GM13977 (cell line): Measurements from ENCODE around the gene NFX1.

Source experiments
- DNase-seq: peaks from one replicate; pipeline ENCODE4 v3.0.0; 2012; ENCODE audit warnings: low spot score
- in situ Hi-C: fragments of 300-500 bp; cut with MboI; formaldehyde crosslinking; loops from one replicate; pipeline ENCODE4 v1.12.0; 2022; ENCODE audit warnings: low sequenced_read_pairs, low pct_unique_long_range_greater_than_20kb, mixed read lengths, inconsistent platforms; ENCODE audit not compliant: unreplicated experiment
- TF ChIP-seq, protein P1 (sequence below): IDR thresholded peaks from 2 replicates; pipeline ENCODE4 v1.5.1; 2012; ENCODE audit warnings: mild to moderate bottlenecking, control low read depth; ENCODE audit not compliant: insufficient read depth; ENCODE audit errors: extremely low read depth, missing control alignments

The NFX1 gene

GRCh38 chr9:33290247-33291030, at the start of gene NFX1:
Gene NFX1, plus strand, starts transcription at chr9:33290516. Its CDS starts 57 bp downstream, at chr9:33290573.
- DNase-seq: peak; percentile 92
- TF ChIP-seq, protein P1, sequence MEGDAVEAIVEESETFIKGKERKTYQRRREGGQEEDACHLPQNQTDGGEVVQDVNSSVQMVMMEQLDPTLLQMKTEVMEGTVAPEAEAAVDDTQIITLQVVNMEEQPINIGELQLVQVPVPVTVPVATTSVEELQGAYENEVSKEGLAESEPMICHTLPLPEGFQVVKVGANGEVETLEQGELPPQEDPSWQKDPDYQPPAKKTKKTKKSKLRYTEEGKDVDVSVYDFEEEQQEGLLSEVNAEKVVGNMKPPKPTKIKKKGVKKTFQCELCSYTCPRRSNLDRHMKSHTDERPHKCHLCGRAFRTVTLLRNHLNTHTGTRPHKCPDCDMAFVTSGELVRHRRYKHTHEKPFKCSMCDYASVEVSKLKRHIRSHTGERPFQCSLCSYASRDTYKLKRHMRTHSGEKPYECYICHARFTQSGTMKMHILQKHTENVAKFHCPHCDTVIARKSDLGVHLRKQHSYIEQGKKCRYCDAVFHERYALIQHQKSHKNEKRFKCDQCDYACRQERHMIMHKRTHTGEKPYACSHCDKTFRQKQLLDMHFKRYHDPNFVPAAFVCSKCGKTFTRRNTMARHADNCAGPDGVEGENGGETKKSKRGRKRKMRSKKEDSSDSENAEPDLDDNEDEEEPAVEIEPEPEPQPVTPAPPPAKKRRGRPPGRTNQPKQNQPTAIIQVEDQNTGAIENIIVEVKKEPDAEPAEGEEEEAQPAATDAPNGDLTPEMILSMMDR: no peak
- in situ Hi-C loops: no loop called here

GRCh38 chr9:33241298-33241697, 49.0 kb upstream of the NFX1 start:
- no peak for DNase-seq
- in situ Hi-C loops: no loop called here
- TF ChIP-seq, protein P1: no peak

- no peak for DNase-seq
- in situ Hi-C loops: no loop called here
- TF ChIP-seq, protein P1: no peak
These were observed 47.6 kb upstream of the NFX1 start for GRCh38 chr9:33242609-33243134.

DNA sequence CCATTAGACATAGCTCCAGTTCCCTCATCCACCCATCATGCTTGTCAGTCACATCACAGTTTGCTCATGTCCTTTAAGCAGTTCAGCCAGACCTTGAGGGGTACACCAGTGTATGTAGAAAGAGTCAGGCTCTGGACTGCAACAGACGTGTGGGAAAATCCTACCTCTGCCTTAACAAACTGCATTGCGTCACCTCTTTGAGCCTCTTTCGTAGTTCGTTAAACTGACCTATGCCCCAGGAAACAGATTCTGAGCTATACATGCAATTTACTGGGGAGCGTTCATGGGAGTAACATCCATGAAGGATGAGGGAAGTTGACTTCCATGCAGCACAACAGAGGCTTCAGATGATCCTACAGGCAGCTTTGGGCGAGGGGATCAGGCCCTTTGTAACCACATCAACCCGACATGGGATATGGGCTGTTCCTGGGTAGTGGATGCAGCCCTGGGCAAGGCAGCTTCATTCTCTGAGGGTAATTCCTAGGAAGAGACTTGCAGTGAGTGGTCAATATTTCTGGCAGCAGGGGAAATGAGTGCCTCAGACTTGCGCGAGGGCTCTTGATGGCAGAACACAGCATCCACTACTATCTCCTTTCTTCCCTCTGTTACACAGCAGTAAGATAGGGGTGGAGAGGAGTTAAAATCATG, 46.1 kb upstream of the NFX1 start:
- DNase-seq: no peak
- TF ChIP-seq, protein P1: no peak
- in situ Hi-C loops: no loop called here

- in situ Hi-C loops: no loop called here
- no peak for DNase-seq
- TF ChIP-seq, protein P1: no peak
These were observed 45.0 kb upstream of the NFX1 start for GRCh38 chr9:33245341-33245740.

DNA sequence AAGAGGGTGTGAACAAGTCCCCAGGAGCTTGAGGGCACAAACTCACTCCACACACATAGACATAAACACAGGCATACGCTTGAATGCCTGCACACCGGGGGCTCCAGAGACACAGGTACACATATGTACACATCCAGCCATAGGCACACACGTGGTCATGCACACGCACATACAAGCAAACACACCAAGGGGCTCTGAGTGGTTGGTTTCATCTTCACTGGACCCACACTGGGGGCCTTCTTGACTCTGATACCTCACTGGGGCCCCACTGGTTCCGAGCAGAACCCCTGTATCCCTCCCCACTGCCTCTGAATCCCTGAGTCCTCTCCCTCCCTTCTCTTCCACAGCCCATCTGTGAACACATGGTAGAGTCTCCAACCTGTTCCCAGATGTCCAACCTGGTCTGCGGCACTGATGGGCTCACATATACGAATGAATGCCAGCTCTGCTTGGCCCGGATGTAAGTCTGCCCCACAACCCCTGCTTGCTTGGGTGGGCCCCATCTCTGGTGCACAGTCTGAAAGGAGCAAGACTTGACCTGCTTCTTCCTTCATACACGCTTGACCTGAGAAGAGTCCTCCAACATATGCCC, 44.0 kb upstream of the NFX1 start:
- TF ChIP-seq, protein P1: no peak
- in situ Hi-C loops: no loop called here
- DNase-seq: no peak
